K562 (cell line): ENCODE results near the gene SCG3. TPM values are rescaled to one million over a fixed set of nuclear protein-coding genes. Genes with fewer than 3 reads are reported as not detected.

Experiments
- ATF3 ChIP-seq, 2 experiments: fragments of 450-650 bp in 1 of 2; sonication (generic) in 1 of 2; formaldehyde crosslinking in 1 of 2; IDR thresholded peaks in 1 of 2; conservative IDR thresholded peaks in 1 of 2; 2 replicates each; pipeline versions ENCODE4 v1.6.1 to v1.8.1; 2016 to 2023; ENCODE audit warnings: mild to moderate bottlenecking in 2 of 2, moderate library complexity in 2 of 2, inconsistent platforms in 1 of 2, missing genetic modification reagents in 1 of 2
- ATF6 ChIP-seq: sonication (generic); formaldehyde crosslinking; IDR thresholded peaks from 2 replicates; pipeline ENCODE4 v1.4.0; 2020; ENCODE audit warnings: mild to moderate bottlenecking, missing genetic modification reagents
- CC2D1A ChIP-seq: fragments of 450-650 bp; IDR thresholded peaks from 2 replicates; pipeline ENCODE4 v1.6.1; 2017; ENCODE audit warnings: mild to moderate bottlenecking
- CEBPZ ChIP-seq: fragments of 150-350 bp; IDR thresholded peaks from 2 replicates; pipeline ENCODE4 v1.6.1; 2014; ENCODE audit warnings: low read depth, mild to moderate bottlenecking, low read length, borderline replicate concordance
- EHMT2 ChIP-seq: fragments of 450-650 bp; IDR thresholded peaks from 2 replicates; pipeline ENCODE4 v1.6.1; 2018; ENCODE audit warnings: antibody characterized with exemption
- FOXK2 ChIP-seq, 2 experiments: fragments of 450-650 bp; IDR thresholded peaks in 1 of 2; conservative IDR thresholded peaks in 1 of 2; 2 replicates each; pipeline ENCODE4 v1.6.1; 2016; ENCODE audit warnings: low read depth in 2 of 2, mild to moderate bottlenecking in 1 of 2
- HBP1 ChIP-seq: fragments of 450-650 bp; formaldehyde crosslinking; IDR thresholded peaks from 2 replicates; pipeline ENCODE4 v1.4.0; 2022; ENCODE audit warnings: missing genetic modification characterization
- NR4A1 ChIP-seq, 2 experiments: fragments of 250-450 bp in 1 of 2; fragments of 450-650 bp in 1 of 2; sonication (Bioruptor Pico) in 1 of 2; IDR thresholded peaks; 2 replicates each; pipeline versions ENCODE4 v1.4.0 to v1.6.1; 2016 to 2020; ENCODE audit warnings: mild to moderate bottlenecking in 2 of 2, missing compliant biosample characterization in 1 of 2, missing genetic modification characterization in 1 of 2, moderate library complexity in 1 of 2
- SREBF2 ChIP-seq: sonication (generic); formaldehyde crosslinking; IDR thresholded peaks from 2 replicates; pipeline ENCODE4 v1.4.0; 2020; ENCODE audit warnings: mild to moderate bottlenecking, missing genetic modification reagents
- TCF7 ChIP-seq: sonication (generic); IDR thresholded peaks from 2 replicates; pipeline ENCODE4 v1.6.1; 2016; ENCODE audit warnings: antibody characterized with exemption, borderline replicate concordance
- ZFX ChIP-seq: sonication (generic); formaldehyde crosslinking; IDR thresholded peaks from 2 replicates; pipeline ENCODE4 v1.8.0; 2022; ENCODE audit warnings: mild to moderate bottlenecking, missing genetic modification reagents, moderate library complexity
- ZNF512 ChIP-seq: IDR thresholded peaks from 2 replicates; pipeline ENCODE4 v1.6.1; 2016; ENCODE audit warnings: missing genetic modification characterization, missing compliant biosample characterization
- ZNF639 ChIP-seq, 2 experiments: fragments of 200-800 bp in 1 of 2; sonication (Bioruptor generic) in 1 of 2; sonication (generic) in 1 of 2; formaldehyde crosslinking in 1 of 2; IDR thresholded peaks in 1 of 2; conservative IDR thresholded peaks in 1 of 2; 2 replicates each; pipeline versions ENCODE4 v1.5.0 to v1.6.1; 2016 to 2020; ENCODE audit warnings: missing compliant biosample characterization in 1 of 2, missing genetic modification characterization in 1 of 2, missing genetic modification reagents in 1 of 2
- ZNF76 ChIP-seq: fragments of 250-450 bp; sonication (Bioruptor Pico); IDR thresholded peaks from 2 replicates; pipeline ENCODE4 v1.4.0; 2020; ENCODE audit warnings: mild to moderate bottlenecking, moderate library complexity, borderline replicate concordance
- polyA plus RNA-seq, 8 experiments: library from polyadenylated mRNA; depleted of rRNA in 4 of 8; stranded (reverse) in 5 of 8; unstranded in 3 of 8; fragments of >200 nt; fragmentation: Nextera tagmentation in 2 of 8; fragmentation: Illumina TruSeq in 1 of 8; extraction: Ambion mirVana in 2 of 8; extraction: Trizol in 1 of 8; gene quantifications; 2 replicates each; pipeline versions ENCODE4 v1.2.1 to v1.2.3, GENCODE V29; 2011 to 2014; ENCODE audit warnings: inconsistent platforms in 1 of 8, missing spikeins in 1 of 8
- total RNA-seq, 7 experiments: library from RNA; depleted of rRNA in 6 of 7; stranded (reverse); fragments of >200 nt in 6 of 7; fragmentation: Illumina TruSeq in 2 of 7; extraction: Trizol in 2 of 7; gene quantifications; 2 replicates each; pipeline versions ENCODE4 v1.2.1 to v1.2.3, GENCODE V29; 2011 to 2021; ENCODE audit warnings: low replicate concordance in 1 of 7

The SCG3 gene
- total and polyA plus RNA-seq, 9 of the 15 experiments (the other 6 are each of a cell fraction or from before 2014, with no cell fraction given): 13.0 to 43.8 (median 21.0) TPM

GRCh38 chr15:51672155-51672687, 9.1 kb upstream of the SCG3 start (continued):
- no peak for TF ChIP-seq HBP1
- no peak for TF ChIP-seq ATF6 (CRISPR knock-in tag)
- peak; percentile 66 for TF ChIP-seq ATF3 (IDR thresholded peaks at IDR 0.05)
- no peak for TF ChIP-seq ATF3 (CRISPR knock-in tag; conservative IDR thresholded peaks at IDR 0.05)
- TF ChIP-seq NR4A1 (CRISPR knock-in tag; IDR thresholded peaks at IDR 0.05): no peak
- no peak for TF ChIP-seq NR4A1 (tag; IDR thresholded peaks at IDR 0.05)
- no peak for TF ChIP-seq CEBPZ
- TF ChIP-seq TCF7: no peak
- 0 out of 2 replicates have a peak, but pooled peaks have one; percentile 15 for TF ChIP-seq ZNF512 (tag)
- TF ChIP-seq FOXK2 (conservative IDR thresholded peaks at IDR 0.05 in 1 of 2, IDR thresholded peaks at IDR 0.05 in 1 of 2; ENCODE audit: low read depth in 2 of 2): peak in 1 of 2 experiments; percentile 63; a peak in 2 of 4 replicates
- TF ChIP-seq ZNF76 (CRISPR knock-in tag): no peak
- no peak for TF ChIP-seq SREBF2 (CRISPR knock-in tag)
- TF ChIP-seq CC2D1A: 0 out of 2 replicates have a peak, but pooled peaks have one; percentile 46
- no peak for TF ChIP-seq ZFX (CRISPR knock-in tag)
- peak; percentile 80 for TF ChIP-seq EHMT2
- TF ChIP-seq ZNF639 (CRISPR knock-in tag; conservative IDR thresholded peaks at IDR 0.05 in 1 of 2, IDR thresholded peaks at IDR 0.05 in 1 of 2): 0 out of 4 replicates have a peak, but pooled peaks of 1 of the 2 experiments have one; percentile 34
